Cardiac fibroblast (primary cell): ENCODE data around the gene PTPRN2.

Experiments
- DNase-seq, 2 donors: peaks; one replicate each; pipeline versions ENCODE4 v3.0.0 to v3.0.0-alpha.2; 2010; ENCODE audit warnings: low read depth in 2 of 2
- H3K4me3 ChIP-seq, 2 donors: replicated peaks in 1 of 2; 1 replicate in 1 of 2; 2 replicates in 1 of 2; pipeline ENCODE4 v1.5.1; 2011; ENCODE audit warnings: low read depth in 2 of 2, low read length in 2 of 2, mild to moderate bottlenecking in 2 of 2, moderate library complexity in 1 of 2
- CTCF ChIP-seq: IDR thresholded peaks from one replicate; pipeline ENCODE4 v1.5.1; 2011; ENCODE audit warnings: low read depth, mild to moderate bottlenecking, low read length, inconsistent platforms

The PTPRN2 gene

DNA sequence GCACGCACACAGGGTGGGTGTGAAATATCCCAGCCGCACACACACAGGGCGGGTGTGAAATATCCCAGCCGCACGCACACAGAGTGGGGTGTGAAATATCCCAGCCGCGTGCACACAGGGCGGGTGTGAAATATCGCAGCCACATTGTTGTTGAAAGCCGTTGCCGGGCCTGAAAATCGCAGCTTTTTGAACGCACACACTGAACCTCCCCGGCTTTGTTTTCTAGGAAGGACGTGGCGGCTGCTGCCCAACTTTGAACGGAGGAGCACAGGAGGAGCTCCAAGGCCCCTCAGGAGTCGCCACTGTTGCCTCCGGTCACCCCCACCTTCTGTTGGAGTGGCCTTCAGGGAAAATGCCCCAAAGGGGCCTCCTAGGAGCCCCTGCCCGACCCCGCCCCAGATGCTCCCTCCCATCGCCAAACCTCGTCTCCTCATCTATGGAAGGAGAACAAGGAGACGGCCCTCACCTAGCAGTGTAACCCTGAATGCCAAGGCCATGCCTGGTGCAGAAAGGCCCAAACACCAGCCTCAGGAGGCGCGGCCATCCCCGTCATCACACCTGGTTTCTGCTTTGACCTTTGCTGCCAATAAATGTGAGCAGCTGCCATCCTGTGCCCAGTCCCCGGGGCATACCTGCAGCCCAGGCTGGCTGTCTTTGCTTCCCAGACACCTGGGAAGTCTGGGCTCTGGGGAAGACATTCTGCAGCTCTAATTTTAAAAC lies 318.6 kb downstream of the PTPRN2 start:
- H3K4me3 ChIP-seq = no peak overlapping the region
- TF ChIP-seq CTCF = no peak
- no peak for DNase-seq

- H3K4me3 ChIP-seq = no peak overlapping the region
- no peak for TF ChIP-seq CTCF
- no peak for DNase-seq
Observed at GRCh38 chr7:158267742-158268435, 319.7 kb downstream of the PTPRN2 start.

DNA sequence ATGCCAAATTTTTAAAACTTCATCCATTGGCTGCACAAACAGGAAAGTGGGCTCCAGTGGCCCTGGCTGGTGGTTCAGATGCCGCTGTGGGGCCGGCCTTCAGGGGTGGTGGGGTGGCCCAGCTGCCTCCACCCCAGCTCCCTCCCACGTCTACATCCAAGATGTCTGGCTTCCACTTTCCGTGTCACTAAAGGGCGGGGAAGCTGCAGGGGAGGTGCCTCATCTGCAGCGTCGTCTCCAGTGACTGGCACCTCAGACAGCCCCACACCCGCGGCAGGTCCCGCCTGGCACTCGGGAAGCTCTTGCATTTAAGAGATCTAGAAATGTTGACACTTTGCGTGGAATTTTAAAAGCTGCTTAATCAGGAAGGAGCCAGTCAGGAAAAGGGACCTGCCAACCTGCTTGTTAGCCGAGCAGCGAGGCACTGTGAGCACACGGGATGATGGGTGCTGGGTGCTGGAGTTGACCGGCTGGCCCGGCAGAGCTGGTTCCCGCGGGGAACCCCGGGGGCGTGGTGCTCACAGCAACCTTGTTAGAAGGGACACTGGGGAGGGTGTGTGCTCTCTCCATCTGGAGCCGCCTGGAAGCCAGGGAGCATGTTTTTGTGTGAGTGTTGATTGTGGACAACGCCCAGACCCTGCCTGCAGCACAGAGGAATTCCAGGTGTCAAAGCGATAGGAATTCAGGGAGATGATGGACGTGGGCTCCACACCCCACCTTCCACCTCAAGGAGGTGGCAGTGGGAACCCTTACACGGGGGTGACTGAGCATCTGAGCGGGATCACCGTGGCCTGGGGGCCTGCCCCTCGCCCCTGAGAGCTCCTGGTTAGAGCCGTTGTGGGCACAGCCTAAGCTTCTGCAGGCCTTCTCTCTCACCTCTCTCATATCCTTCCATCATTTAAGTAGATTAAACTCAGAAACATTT lies 320.5 kb downstream of the PTPRN2 start:
- no peak for DNase-seq
- TF ChIP-seq CTCF = no peak
- H3K4me3 ChIP-seq = no peak overlapping the region

- TF ChIP-seq CTCF = no peak
- H3K4me3 ChIP-seq = no peak overlapping the region
- DNase-seq = no peak
Observed at GRCh38 chr7:158266426-158266816, 321.2 kb downstream of the PTPRN2 start.

DNA sequence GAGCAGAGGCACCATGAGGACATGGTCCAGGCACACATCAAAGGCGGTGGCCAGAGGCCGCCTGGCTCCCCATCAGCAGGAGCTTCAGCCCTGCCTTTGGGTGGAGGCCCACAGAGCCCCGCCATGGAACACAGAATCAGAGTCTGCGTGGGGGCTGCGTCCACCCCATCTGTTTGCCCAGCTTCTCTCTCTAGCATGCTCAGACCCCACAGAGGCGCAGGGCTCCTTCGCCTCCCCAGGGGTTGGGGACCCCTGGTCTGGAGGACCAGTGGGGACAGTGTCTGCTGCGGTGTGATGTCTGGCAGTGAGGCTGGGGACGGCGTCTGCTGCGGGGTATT lies 321.9 kb downstream of the PTPRN2 start:
- no peak for TF ChIP-seq CTCF
- no peak for DNase-seq
- no peak overlapping the region for H3K4me3 ChIP-seq

DNA sequence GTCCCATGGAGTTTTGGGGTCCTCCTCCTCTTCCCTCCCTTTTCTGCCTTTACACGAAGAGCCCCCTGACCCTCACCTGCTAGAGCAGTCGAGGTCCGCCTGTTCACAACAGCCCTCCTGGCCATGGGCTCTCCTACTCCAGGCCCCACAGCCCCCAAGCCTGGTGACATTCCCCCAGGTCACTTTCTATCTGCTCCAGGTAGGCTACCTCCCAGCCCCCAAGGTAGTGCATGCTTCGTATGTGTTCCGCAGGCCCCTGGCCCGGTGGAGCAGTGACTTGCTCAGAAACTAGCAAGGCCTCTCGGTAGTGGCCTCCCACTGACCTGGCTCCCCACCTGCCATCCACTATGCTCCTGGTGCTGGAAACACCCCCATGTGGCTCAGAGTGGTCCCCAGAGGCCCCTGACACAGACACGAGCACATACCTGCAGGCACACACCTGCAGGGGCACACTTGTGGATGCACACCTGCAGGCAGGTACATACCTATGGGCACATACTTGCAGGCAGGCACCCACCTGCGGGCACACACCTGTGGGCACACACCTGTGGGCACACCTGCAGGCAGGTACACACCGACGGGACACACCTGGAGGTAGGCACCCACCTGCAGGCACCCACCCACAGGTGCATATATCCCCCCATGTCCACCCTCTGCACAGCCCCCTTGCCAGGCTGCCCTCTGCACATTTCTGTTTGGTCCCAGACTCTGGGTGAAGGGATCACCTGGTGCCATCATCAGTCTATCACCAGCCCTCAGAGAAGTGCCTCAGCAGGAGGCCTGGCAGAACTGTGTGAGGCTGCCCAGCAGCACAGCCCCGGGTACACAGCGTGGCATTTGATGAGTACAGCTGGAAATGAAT lies 322.5 kb downstream of the PTPRN2 start:
- no peak for DNase-seq
- no peak for TF ChIP-seq CTCF
- no peak overlapping the region for H3K4me3 ChIP-seq
